Measurements from ENCODE around the gene RAB22A. TPM values are rescaled to one million over a fixed set of nuclear protein-coding genes. Genes with fewer than 3 reads are reported as not detected.

Gene RAB22A
- total RNA-seq, 4 donors from 2014 or later: 4.2 to 25.9 (median 20.7) TPM

DNA sequence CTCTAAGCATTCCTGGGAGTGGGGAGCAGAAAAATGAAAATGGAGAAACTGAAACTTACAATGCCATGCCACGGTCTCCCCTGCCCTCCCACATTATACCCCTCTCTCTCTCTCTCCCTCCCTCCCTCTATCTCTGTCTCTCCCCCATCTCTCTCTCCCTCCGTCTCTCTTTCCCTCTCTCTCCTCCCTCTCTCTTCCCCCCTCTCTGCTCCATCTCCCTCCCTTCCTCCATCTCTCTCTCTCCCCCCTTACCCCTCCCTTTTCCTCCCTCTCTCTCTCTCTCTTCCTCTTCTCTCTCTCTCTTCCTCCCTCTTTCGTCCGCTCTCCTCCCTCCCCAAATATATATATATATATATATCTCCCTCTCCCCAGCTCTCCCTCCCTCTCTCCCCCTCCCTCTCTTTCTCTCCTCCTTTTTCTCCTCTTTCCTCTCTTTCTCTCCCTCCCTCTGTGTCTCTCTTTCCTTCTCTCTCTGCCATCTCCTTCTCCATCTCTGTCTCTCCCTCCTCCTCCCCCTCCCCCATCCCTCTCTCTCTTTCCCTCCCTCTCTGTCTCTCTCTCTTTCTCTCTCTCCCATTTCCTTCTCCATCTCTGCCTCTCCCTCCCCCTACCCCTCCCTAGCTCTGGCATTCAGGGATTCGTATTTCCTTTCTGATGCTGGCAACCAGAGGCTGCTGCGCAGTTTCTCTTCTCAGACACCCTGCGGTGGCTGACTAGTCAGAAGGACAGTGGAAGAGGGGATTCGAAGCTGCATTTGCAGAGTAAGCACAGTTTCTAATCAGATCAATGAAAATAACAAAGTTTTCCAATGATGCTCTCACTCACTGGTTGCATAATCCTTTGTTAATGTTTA is 65.6 kb downstream of the RAB22A start:
- Histone ChIP-seq H3K36me3 (no peaks in the 10 kb centered on the region), H3K27me3 (no peaks in the 10 kb centered on the region), H3K4me3 (no peak overlapping the region), H3K4me1 (no peaks in the 10 kb centered on the region), H3K9me3 (no peaks in the 10 kb centered on the region), H3K27ac (no peak overlapping the region)
- in situ Hi-C loops (cut with MboI; ENCODE audit: low pct_ligation_motif_present in 1 of 4, low pct_unique_long_range_greater_than_20kb in 1 of 4, low sequenced_read_pairs in 3 of 4) (no loop called here), intact Hi-C loops (cut with DNase I; ENCODE audit: low total_unique reads) (no loop called here)
- no peak for DNase-seq
- TF ChIP-seq POLR2A (IDR thresholded peaks at IDR 0.05) (no peak), EP300 (IDR thresholded peaks at IDR 0.05; ENCODE audit: low read depth) (no peak), POLR2AphosphoS5 (IDR thresholded peaks at IDR 0.05) (no peak)
- TF ChIP-seq, protein P1, sequence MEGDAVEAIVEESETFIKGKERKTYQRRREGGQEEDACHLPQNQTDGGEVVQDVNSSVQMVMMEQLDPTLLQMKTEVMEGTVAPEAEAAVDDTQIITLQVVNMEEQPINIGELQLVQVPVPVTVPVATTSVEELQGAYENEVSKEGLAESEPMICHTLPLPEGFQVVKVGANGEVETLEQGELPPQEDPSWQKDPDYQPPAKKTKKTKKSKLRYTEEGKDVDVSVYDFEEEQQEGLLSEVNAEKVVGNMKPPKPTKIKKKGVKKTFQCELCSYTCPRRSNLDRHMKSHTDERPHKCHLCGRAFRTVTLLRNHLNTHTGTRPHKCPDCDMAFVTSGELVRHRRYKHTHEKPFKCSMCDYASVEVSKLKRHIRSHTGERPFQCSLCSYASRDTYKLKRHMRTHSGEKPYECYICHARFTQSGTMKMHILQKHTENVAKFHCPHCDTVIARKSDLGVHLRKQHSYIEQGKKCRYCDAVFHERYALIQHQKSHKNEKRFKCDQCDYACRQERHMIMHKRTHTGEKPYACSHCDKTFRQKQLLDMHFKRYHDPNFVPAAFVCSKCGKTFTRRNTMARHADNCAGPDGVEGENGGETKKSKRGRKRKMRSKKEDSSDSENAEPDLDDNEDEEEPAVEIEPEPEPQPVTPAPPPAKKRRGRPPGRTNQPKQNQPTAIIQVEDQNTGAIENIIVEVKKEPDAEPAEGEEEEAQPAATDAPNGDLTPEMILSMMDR (IDR thresholded peaks at IDR 0.05): no peak
- 48 to 62% methylated on average over 7 to 8 of the region's 8 CpGs for WGBS, 2 donors (ENCODE audit: low coverage in 1 of 2)

DNA sequence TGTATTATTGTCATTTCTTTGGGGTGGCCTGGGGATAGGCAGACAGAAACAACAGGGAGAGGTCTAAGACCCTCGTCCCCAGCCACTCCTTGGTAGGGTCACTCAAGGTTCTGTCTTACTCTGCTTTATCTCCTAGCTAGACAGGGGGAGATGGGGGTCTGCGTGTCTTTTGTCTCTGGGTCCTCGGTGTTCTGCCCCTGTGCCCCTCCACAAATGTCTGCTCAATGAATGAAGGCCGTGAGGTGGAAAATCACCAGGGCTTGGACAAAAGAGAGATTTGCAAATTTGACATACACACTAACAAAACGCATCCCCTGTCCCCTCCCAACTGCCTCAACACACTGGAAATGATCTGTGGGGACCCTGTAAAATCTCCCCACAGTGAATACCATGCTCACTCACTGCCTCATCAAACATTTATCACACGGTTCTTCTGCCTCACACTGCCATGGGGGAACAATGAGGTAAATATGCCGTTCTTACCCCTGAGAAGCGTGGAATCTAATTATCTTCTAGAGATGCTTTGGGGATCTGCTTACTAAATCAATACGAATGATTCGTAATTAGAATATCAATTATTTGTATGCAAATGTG is 66.3 kb downstream of the RAB22A start:
- no peak overlapping the region for H3K27ac ChIP-seq
- TF ChIP-seq, protein P1 (IDR thresholded peaks at IDR 0.05): no peak
- TF ChIP-seq POLR2A (IDR thresholded peaks at IDR 0.05) (no peak), EP300 (IDR thresholded peaks at IDR 0.05; ENCODE audit: low read depth) (no peak), POLR2AphosphoS5 (IDR thresholded peaks at IDR 0.05) (no peak)
- no peaks in the 10 kb centered on the region for H3K4me1 ChIP-seq
- intact Hi-C loops (cut with DNase I; ENCODE audit: low total_unique reads): no loop called here
- H3K27me3 ChIP-seq: no peaks in the 10 kb centered on the region
- H3K36me3 ChIP-seq: no peaks in the 10 kb centered on the region
- no peaks in the 10 kb centered on the region for H3K9me3 ChIP-seq
- no peak overlapping the region for H3K4me3 ChIP-seq
- in situ Hi-C loops (cut with MboI; ENCODE audit: low pct_ligation_motif_present in 1 of 4, low pct_unique_long_range_greater_than_20kb in 1 of 4, low sequenced_read_pairs in 3 of 4): no loop called here
- 78 to 94% methylated on average over 6 to 10 of the region's 10 CpGs for WGBS, 2 donors (ENCODE audit: low coverage in 1 of 2)
- DNase-seq: no peak

DNA sequence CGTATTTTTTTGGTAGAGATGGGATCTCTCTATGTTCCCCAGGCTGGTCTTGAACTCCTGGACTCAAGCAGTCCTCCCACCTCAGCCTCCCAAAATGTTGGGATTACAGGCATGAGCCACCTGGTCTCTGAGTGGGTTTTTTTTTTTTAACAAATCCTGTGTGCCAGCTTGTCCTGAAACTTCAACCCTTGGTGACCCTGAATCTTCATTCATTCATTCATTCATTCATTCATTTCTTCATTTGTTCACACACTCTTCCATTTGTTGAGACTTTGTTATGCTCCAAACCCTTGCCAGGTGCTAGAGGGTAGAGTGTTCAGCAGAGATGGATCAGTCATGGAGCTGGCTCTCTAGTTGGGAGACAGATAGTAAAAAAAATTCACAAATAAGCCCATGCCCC is 67.5 kb downstream of the RAB22A start:
- no peak overlapping the region for H3K27ac ChIP-seq
- DNase-seq: no peak
- H3K9me3 ChIP-seq: no peaks in the 10 kb centered on the region
- in situ Hi-C loops (cut with MboI; ENCODE audit: low pct_ligation_motif_present in 1 of 4, low pct_unique_long_range_greater_than_20kb in 1 of 4, low sequenced_read_pairs in 3 of 4) (no loop called here), intact Hi-C loops (cut with DNase I; ENCODE audit: low total_unique reads) (no loop called here)
- no peaks in the 10 kb centered on the region for H3K4me1 ChIP-seq
- no peaks in the 10 kb centered on the region for H3K36me3 ChIP-seq
- H3K4me3 ChIP-seq: no peak overlapping the region
- WGBS, 2 donors (ENCODE audit: low coverage in 1 of 2): 79% methylated on average over 1 of the region's 1 CpG; no CpG with 5 or more reads in 1 of the 2 donors
- H3K27me3 ChIP-seq: no peaks in the 10 kb centered on the region
- no peak for TF ChIP-seq EP300 (IDR thresholded peaks at IDR 0.05; ENCODE audit: low read depth)

DNA sequence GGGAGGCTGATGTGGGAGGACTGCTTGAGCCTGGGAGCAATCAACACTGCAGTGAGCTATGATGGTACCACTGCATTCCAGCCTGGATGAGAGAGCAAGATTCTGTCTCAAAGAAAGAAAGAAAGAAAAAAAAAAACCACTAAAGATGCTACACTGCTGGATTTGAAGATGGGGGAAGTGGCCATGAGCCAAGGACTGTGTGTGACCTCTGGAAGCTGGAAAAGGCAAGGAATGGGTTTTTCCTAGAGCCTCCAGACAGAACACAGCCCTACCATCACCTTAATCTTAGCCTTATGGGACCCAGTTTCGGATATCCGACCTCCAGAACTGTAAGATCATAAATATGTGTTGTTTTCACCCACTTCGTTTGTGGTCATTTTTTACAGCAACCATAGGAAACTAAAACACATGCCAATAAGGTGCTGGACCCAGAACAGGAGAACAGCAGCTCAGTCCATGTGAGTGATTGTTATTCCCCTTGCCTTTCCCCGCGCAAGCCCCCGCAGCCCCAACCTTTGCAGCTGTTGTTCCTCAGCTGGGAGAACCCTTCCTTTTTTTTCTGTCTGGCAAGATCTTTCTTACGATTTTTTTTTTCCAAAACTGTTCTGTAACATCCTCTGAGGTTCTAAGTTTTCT is 68.4 kb downstream of the RAB22A start:
- no peaks in the 10 kb centered on the region for H3K9me3 ChIP-seq
- no peaks in the 10 kb centered on the region for H3K27me3 ChIP-seq
- WGBS, 2 donors (ENCODE audit: low coverage in 1 of 2): 61 to 69% methylated on average over 3 to 7 of the region's 7 CpGs
- no peak for DNase-seq
- H3K27ac ChIP-seq: no peak overlapping the region
- in situ Hi-C loops (cut with MboI; ENCODE audit: low pct_ligation_motif_present in 1 of 4, low pct_unique_long_range_greater_than_20kb in 1 of 4, low sequenced_read_pairs in 3 of 4): no loop called here
- H3K4me1 ChIP-seq: no peaks in the 10 kb centered on the region
- TF ChIP-seq POLR2AphosphoS5 (IDR thresholded peaks at IDR 0.05) (no peak), EP300 (IDR thresholded peaks at IDR 0.05; ENCODE audit: low read depth) (no peak), POLR2A (IDR thresholded peaks at IDR 0.05) (no peak)
- TF ChIP-seq, protein P1 (IDR thresholded peaks at IDR 0.05): no peak
- H3K4me3 ChIP-seq: no peak overlapping the region
- H3K36me3 ChIP-seq: no peaks in the 10 kb centered on the region
- intact Hi-C loops (cut with DNase I; ENCODE audit: low total_unique reads): no loop called here
